Mucosa of descending colon (tissue), 3 donors: ENCODE results near the gene RXRA. TPM values are rescaled to one million over a fixed set of nuclear protein-coding genes. Genes with fewer than 3 reads are reported as not detected.

Experiments
- ATAC-seq: fragments of 200-7000 bp; cut with Tn5 transposase; one replicate; pipeline ENCODE4 v1.9.1; 2020; ENCODE audit warnings: mild to moderate bottlenecking, moderate library complexity
- DNase-seq, 3 donors: peaks; one replicate each; pipeline ENCODE4 v3.0.0-alpha.2; 2020
- H3K36me3 ChIP-seq: fragments of 200-600 bp; one replicate; pipeline ENCODE4 v1.8.0; 2021; ENCODE audit warnings: low read depth, mild to moderate bottlenecking
- H3K4me1 ChIP-seq: fragments of 200-600 bp; one replicate; pipeline ENCODE4 v1.8.0; 2021; ENCODE audit warnings: low read depth, mild to moderate bottlenecking
- H3K4me3 ChIP-seq: fragments of 200-600 bp; one replicate; pipeline ENCODE4 v1.8.0; 2021; ENCODE audit warnings: mild to moderate bottlenecking
- H3K9me3 ChIP-seq: fragments of 200-600 bp; one replicate; pipeline ENCODE4 v1.8.0; 2021; ENCODE audit warnings: mild to moderate bottlenecking
- CTCF ChIP-seq: fragments of 200-600 bp; IDR thresholded peaks from one replicate; pipeline ENCODE4 v1.8.0; 2022; ENCODE audit warnings: antibody characterized with exemption, mild to moderate bottlenecking
- intact Hi-C, 2 donors: fragments of 100-400 bp; cut with DNase I in 1 of 2; cut with micrococcal nuclease in 1 of 2; formaldehyde crosslinking; loops; one replicate each; pipeline versions ENCODE4 v1.11.0 to v1.11.1; 2022; cut with DNase I, micrococcal nuclease
- microRNA-seq: library from miRNA; unstranded; fragments of <30 nt; microRNA quantifications from one replicate; pipeline ENCODE4, GENCODE V29; 2019
- total RNA-seq, 3 donors: library from RNA; stranded (reverse); fragmentation: NEBNext Ultra II Directional in 2 of 3; extraction: Animal tissue kit (Norgen Biotek cat#: 25700) in 2 of 3; gene quantifications; one replicate each; pipeline versions ENCODE4 v1.2.1 to v1.2.4, GENCODE V29; 2021 to 2023
- donor health status: DM: no; HTN: no; CAD: no; lungs with moderate emphysema.
- donor health status: DM: no; HTN: no; CAD: no.
- donor health status: DM: no; HTN: yes; CAD: no.

Gene RXRA
- total RNA-seq, 3 donors from 2014 or later: 75.2 to 101 (median 85.3) TPM

DNA sequence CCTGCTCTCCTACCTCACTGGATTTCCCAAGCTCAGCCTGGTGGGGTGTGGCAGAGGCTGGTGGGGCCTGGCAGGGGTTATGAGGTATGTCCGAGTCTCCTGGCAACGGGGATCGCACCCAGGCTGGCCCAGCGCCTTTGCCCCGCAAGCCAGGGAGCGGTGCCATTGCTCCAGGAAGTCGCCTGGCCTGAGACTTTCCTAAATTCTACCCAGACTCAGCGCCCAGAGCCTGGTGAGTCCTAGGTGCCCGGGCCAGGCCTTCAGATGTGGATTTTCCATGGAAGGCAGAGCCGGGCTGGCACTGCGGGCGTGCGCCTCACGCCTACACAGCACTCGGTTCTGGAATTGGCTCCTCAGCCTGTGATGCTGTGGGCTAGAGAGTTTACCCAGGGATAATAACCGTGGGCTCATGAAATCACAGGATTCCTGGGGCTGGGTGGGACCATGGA is 159.9 kb downstream of the RXRA start:
- no peak overlapping the region for H3K4me3 ChIP-seq
- intact Hi-C loops: no loop called here
- no peaks in the 10 kb centered on the region for H3K4me1 ChIP-seq
- H3K9me3 ChIP-seq: no peaks in the 10 kb centered on the region
- no peaks in the 10 kb centered on the region for H3K36me3 ChIP-seq
- TF ChIP-seq CTCF: no peak
- no peak for DNase-seq
- ATAC-seq: no peak

GRCh38 chr9:134486596-134486995 is 160.3 kb downstream of the RXRA start:
- intact Hi-C loops: no loop called here
- H3K4me3 ChIP-seq: no peak overlapping the region
- ATAC-seq: no peak
- H3K36me3 ChIP-seq: no peaks in the 10 kb centered on the region
- H3K4me1 ChIP-seq: no peaks in the 10 kb centered on the region
- no peak for TF ChIP-seq CTCF
- H3K9me3 ChIP-seq: no peaks in the 10 kb centered on the region
- no peak for DNase-seq

Small RNA genes lying within 50 kb of the gene (microRNA-seq; reads per million reads assigned to microRNA genes)
- not detected for gene MIR4669

Other genes with a start within 250 kb of the RXRA start
- gene WDR5, start 190.4 kb upstream of the RXRA start, total RNA-seq: 10 to 100 TPM; 19.9 to 27.1 (median 24.6) TPM
- 100 to 1,000 TPM in 1 of 3 donors, 10 to 100 TPM in 2; 38.0 to 182 (median 66.9) TPM for gene RNU6ATAC, start 161.9 kb upstream of the RXRA start, total RNA-seq